Measurements from ENCODE around the gene S100A16.

S100A16 gene

GRCh38 chr1:153573351-153573750 is 39.6 kb downstream of the S100A16 start:
- intact Hi-C loops (cut with DNase I; ENCODE audit: low total_unique reads), result loop anchor here (2.0 kb wide), 1 partner anchor 43 kb away; the partner anchor contains the start of gene S100A14
- Histone ChIP-seq H3K4me1 (peaks cover 2 to 36% (median 24%) of the 10 kb centered on the region in 4 donors), H3K9me3 (no peaks in the 10 kb centered on the region), H3K36me3 (no peaks in the 10 kb centered on the region), H3K4me3 (no peak overlapping the region), H3K27ac (peak overlapping the region; percentile 54 to 65), H3K27me3 (no peaks in the 10 kb centered on the region)
- peak in 1 of 2 donors; percentile 28 for DNase-seq
- no peak for TF ChIP-seq CTCF (IDR thresholded peaks at IDR 0.05)

GRCh38 chr1:153572569-153573015 is 40.3 kb downstream of the S100A16 start:
- Histone ChIP-seq H3K9me3 (no peaks in the 10 kb centered on the region), H3K4me3 (no peak overlapping the region), H3K36me3 (no peaks in the 10 kb centered on the region), H3K4me1 (peaks cover 5 to 36% (median 28%) of the 10 kb centered on the region in 4 donors), H3K27ac (peak overlapping the region; percentile 54 to 65), H3K27me3 (no peaks in the 10 kb centered on the region)
- intact Hi-C loops (cut with DNase I; ENCODE audit: low total_unique reads), result loop anchor here (2.0 kb wide), 1 partner anchor 44 kb away; the partner anchor contains the start of gene S100A14
- peak; percentile 90 to 93 for DNase-seq
- TF ChIP-seq CTCF (IDR thresholded peaks at IDR 0.05), result peak; percentile 78 to 90

- H3K27me3 ChIP-seq, result no peaks in the 10 kb centered on the region
- H3K4me3 ChIP-seq, result no peak overlapping the region
- DNase-seq, result no peak
- peaks cover 5 to 42% (median 32%) of the 10 kb centered on the region in 4 donors for H3K4me1 ChIP-seq
- H3K9me3 ChIP-seq, result no peaks in the 10 kb centered on the region
- peak overlapping the region; percentile 54 to 65 for H3K27ac ChIP-seq
- intact Hi-C loops (cut with DNase I; ENCODE audit: low total_unique reads), result loop anchor here (2.0 kb wide), 1 partner anchor 45 kb away; the partner anchor contains the start of gene S100A14
- TF ChIP-seq CTCF (IDR thresholded peaks at IDR 0.05), result no peak
- H3K36me3 ChIP-seq, result no peaks in the 10 kb centered on the region
Observed at GRCh38 chr1:153571706-153572105, 41.2 kb downstream of the S100A16 start.

- no peak for DNase-seq
- Histone ChIP-seq H3K4me3 (no peak overlapping the region), H3K27me3 (no peaks in the 10 kb centered on the region), H3K9me3 (no peaks in the 10 kb centered on the region), H3K4me1 (peaks cover 10 to 49% (median 40%) of the 10 kb centered on the region in 4 donors), H3K36me3 (no peaks in the 10 kb centered on the region), H3K27ac (no peak overlapping the region)
- TF ChIP-seq CTCF (IDR thresholded peaks at IDR 0.05), result no peak
- intact Hi-C loops (cut with DNase I; ENCODE audit: low total_unique reads), result no loop called here
Observed at GRCh38 chr1:153570874-153571273, 42.1 kb downstream of the S100A16 start.

GRCh38 chr1:153569465-153569864 is 43.5 kb downstream of the S100A16 start:
- H3K4me1 ChIP-seq, result peaks cover 15 to 61% (median 47%) of the 10 kb centered on the region in 4 donors
- H3K27ac ChIP-seq, result no peak overlapping the region
- no peaks in the 10 kb centered on the region for H3K36me3 ChIP-seq
- no peak for DNase-seq
- no peak overlapping the region for H3K4me3 ChIP-seq
- intact Hi-C loops (cut with DNase I; ENCODE audit: low total_unique reads), result loop anchor here (2.0 to 5.0 kb wide), 2 partner anchors 59 to 103 kb away; partner anchors contain the start of gene ILF2
- no peak for TF ChIP-seq CTCF (IDR thresholded peaks at IDR 0.05)
- H3K9me3 ChIP-seq, result no peaks in the 10 kb centered on the region
- H3K27me3 ChIP-seq, result no peaks in the 10 kb centered on the region
